SIG-M5 (cell line): ENCODE results near the gene HLA-G.
"Not testable (repeated sequence)": the region's sequence is repeated elsewhere in the genome, so short reads cannot be mapped to it uniquely, and the experiment has no call there.

Experiments
- DNase-seq: peaks from one replicate; lab custom pipeline; 2025; lab: John Stamatoyannopoulos, UW

Gene HLA-G

DNA sequence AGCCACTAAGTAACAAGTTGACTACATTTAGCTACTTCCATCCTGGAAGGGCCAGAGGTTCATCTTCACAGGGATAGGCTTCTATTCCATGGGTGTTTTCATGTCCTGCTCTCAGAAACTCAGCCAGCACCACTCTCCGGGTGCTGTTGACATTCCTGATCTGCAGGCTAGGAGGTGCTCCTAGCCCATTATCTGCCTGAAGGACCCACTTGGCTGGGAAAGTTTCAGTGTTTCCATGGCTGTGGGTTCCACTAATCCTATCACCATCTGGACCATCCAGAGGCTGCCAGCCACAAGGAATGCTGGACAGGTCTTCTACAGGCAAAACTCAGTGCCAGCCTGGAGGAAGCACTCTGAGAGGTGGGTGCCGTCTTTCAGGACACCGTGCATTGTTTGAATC lies 45.2 kb downstream of the HLA-G start:
- no peak for DNase-seq

DNA sequence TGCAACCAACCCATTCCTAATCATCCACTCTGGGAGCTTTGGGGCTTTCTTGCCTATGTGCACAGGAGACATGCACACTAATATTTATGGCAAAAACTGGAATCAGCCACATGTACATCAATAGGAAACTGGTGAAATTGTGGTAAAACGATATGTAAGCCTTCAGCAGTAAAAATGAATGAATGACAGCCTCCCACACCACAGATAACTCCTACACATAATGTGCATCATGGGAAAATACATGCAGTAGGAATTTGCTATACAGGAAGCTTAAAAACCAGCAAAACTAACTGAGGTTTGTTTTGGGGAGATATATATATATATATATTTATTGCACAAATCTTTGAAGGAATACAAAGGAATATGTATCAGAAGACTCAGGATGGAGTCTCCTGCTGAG lies 47.6 kb downstream of the HLA-G start:
- no peak for DNase-seq

DNA sequence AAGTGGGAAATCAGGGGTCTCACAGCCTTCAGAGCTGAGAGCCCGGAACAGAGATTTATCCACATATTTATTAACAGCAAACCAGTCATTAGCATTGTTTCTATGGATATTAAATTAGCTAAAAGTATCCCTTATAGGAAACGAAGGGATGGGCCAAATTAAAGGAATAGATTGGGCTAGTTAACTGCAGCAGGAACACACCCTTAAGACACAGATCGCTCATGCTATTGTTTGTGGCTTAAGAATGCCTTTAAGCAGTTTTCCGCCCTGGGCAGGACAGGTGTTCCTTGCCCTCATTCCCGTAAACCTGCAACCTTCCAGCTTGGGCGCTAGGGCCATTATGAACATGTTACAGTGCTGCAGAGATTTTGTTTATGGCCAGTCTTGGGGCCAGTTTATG lies 48.1 kb downstream of the HLA-G start:
- DNase-seq = not testable (repeated sequence)
